ENCODE measurements around the gene BMPR2. TPM values are rescaled to one million over a fixed set of nuclear protein-coding genes. Genes with fewer than 3 reads are reported as not detected.

Gene BMPR2
- total RNA-seq, 4 donors from 2014 or later: 54.8 to 76.7 (median 67.7) TPM

Small RNA genes lying within 50 kb of the gene (small RNA-seq; reads per million reads assigned to genes)
- gene MTND4LP17 (0 reads per million in 3 donors), gene RN7SL753P (0 reads per million in 3 donors)

Other genes starting within 250 kb of the BMPR2 start
- gene SUMO1, start 137.7 kb upstream of the BMPR2 start, total RNA-seq: 10 to 100 TPM; 54.6 to 85.6 (median 74.3) TPM
- 10 to 100 TPM; 15.6 to 46.6 (median 31.6) TPM for gene NOP58, start 110.6 kb upstream of the BMPR2 start, total RNA-seq

Measured in esophagus muscularis mucosa (tissue), 4 donors.